OCI-LY7 (cell line): ENCODE measurements around the gene AKAP7.

Source experiments
- CTCF ChIP-seq: fragments of 200-600 bp; sonication (generic); conservative IDR thresholded peaks from 2 replicates; pipeline ENCODE4 v1.5.1; 2014; ENCODE audit warnings: mild to moderate bottlenecking, antibody characterized with exemption, low read length, moderate library complexity, mixed read lengths
- EZH2phosphoT487 ChIP-seq: fragments of 200-600 bp; sonication (generic); IDR thresholded peaks from 2 replicates; pipeline ENCODE4 v1.6.1; 2018; ENCODE audit warnings: low read depth, borderline replicate concordance, mild to moderate bottlenecking, mixed run types, antibody characterized with exemption, low read length, moderate library complexity, mixed read lengths

GRCh38 chr6:131286469-131287040, 151.3 kb downstream of the AKAP7 start:
- no peak for TF ChIP-seq CTCF
- TF ChIP-seq EZH2phosphoT487: no peak
